Left lung (tissue), 10 donors: ENCODE results near the gene LPAR2. TPM values are rescaled to one million over a fixed set of nuclear protein-coding genes. Genes with fewer than 3 reads are reported as not detected.

Experiments used
- ATAC-seq: fragments of 200-7000 bp; cut with Tn5 transposase; one replicate; pipeline ENCODE4 v1.9.1; 2020; ENCODE audit warnings: moderate library complexity
- DNase-seq, 4 donors: peaks; one replicate each; pipeline ENCODE4 v3.0.0-alpha.2; 2013 to 2020
- H3K27ac ChIP-seq, 2 donors: fragments of 200-600 bp; sonication (generic) in 1 of 2; one replicate each; pipeline versions ENCODE4 v1.5.0 to v1.8.0; 2020 to 2021
- H3K27me3 ChIP-seq, 2 donors: fragments of 200-600 bp; sonication (generic) in 1 of 2; one replicate each; pipeline versions ENCODE4 v1.5.0 to v1.8.0; 2020 to 2021
- H3K36me3 ChIP-seq, 2 donors: fragments of 200-600 bp; sonication (generic) in 1 of 2; one replicate each; pipeline versions ENCODE4 v1.5.0 to v1.8.0; 2020 to 2021
- H3K4me1 ChIP-seq, 2 donors: fragments of 200-600 bp; one replicate each; pipeline ENCODE4 v1.8.0; 2021
- H3K4me3 ChIP-seq, 2 donors: fragments of 200-600 bp; sonication (generic) in 1 of 2; one replicate each; pipeline versions ENCODE4 v1.5.0 to v1.8.0; 2020 to 2021; ENCODE audit warnings: mild to moderate bottlenecking in 1 of 2
- H3K9me3 ChIP-seq, 2 donors: fragments of 200-600 bp; sonication (generic) in 1 of 2; one replicate each; pipeline versions ENCODE4 v1.5.0 to v1.8.0; 2020 to 2021
- CTCF ChIP-seq, 2 donors: fragments of 200-600 bp; sonication (generic) in 1 of 2; IDR thresholded peaks; one replicate each; pipeline versions ENCODE4 v1.5.0 to v1.8.0; 2021; ENCODE audit warnings: antibody characterized with exemption in 2 of 2
- intact Hi-C, 2 donors: fragments of 100-400 bp; cut with DNase I; formaldehyde crosslinking; loops; one replicate each; pipeline versions ENCODE4 v1.11.2 to v1.14.2; 2022
- polyA plus RNA-seq, 6 donors: library from polyadenylated mRNA; unstranded; fragments of 120-200 nt; gene quantifications; one replicate each; pipeline ENCODE4 v1.2.1, GENCODE V29; 2013; ENCODE audit not compliant: insufficient read length in 6 of 6
- total RNA-seq, 2 donors: library from RNA; stranded (reverse); fragmentation: NEBNext Ultra II Directional; extraction: Animal tissue kit (Norgen Biotek cat#: 25700); gene quantifications; one replicate each; pipeline ENCODE4 v1.2.1, GENCODE V29; 2021
- donor health status: DM: no; HTN: yes; CAD: no.
- donor health status: DM: no; HTN: no; CAD: no.

Gene LPAR2
- total and polyA plus RNA-seq, 8 donors, result 16.1 to 60.8 (median 41.6) TPM

GRCh38 chr19:19575411-19575810, 52.6 kb downstream of the LPAR2 start:
- no peaks in the 10 kb centered on the region for H3K9me3 ChIP-seq
- no peaks in the 10 kb centered on the region for H3K27me3 ChIP-seq
- intact Hi-C loops, result no loop called here
- ATAC-seq, result no peak
- DNase-seq, result no peak
- TF ChIP-seq CTCF (IDR thresholded peaks at IDR 0.05), result no peak
- H3K4me1 ChIP-seq, result no peaks in the 10 kb centered on the region
- H3K36me3 ChIP-seq, result peaks cover 0 to 1% of the 10 kb centered on the region in 2 donors
- no peak overlapping the region for H3K4me3 ChIP-seq
- H3K27ac ChIP-seq, result no peak overlapping the region

Other genes starting within 250 kb of the LPAR2 start
- gene GATAD2A, start 222.5 kb downstream of the LPAR2 start, total RNA-seq, result 10 to 100 TPM; 66.3 to 97.3 TPM
- gene GATAD2A, start 222.5 kb downstream of the LPAR2 start, polyA plus RNA-seq, result 10 to 100 TPM; 39.3 to 61.1 (median 46.9) TPM
- gene TSSK6, start 112.7 kb downstream of the LPAR2 start, total RNA-seq, result 1 to 10 TPM; 1.3 to 1.4 TPM
- gene TSSK6, start 112.7 kb downstream of the LPAR2 start, polyA plus RNA-seq, result 1 to 10 TPM in 4 of 6 donors, under 1 TPM in 2; 0.67 to 1.4 (median 1.2) TPM
- gene NDUFA13, start 112.0 kb downstream of the LPAR2 start, total RNA-seq, result 100 to 1,000 TPM; 246 to 303 TPM
- gene NDUFA13, start 112.0 kb downstream of the LPAR2 start, polyA plus RNA-seq, result 100 to 1,000 TPM; 169 to 214 (median 208) TPM
- 1 to 10 TPM; 2.7 to 3.5 TPM for gene YJEFN3, start 99.3 kb downstream of the LPAR2 start, total RNA-seq
- gene YJEFN3, start 99.3 kb downstream of the LPAR2 start, polyA plus RNA-seq, result 10 to 100 TPM in 5 of 6 donors, 1 to 10 TPM in 1; 8.8 to 13.6 (median 12.3) TPM
- gene CILP2, start 90.0 kb downstream of the LPAR2 start, total RNA-seq, result 10 to 100 TPM in 1 of 2 donors, under 1 TPM in 1; 0.31 to 17.8 TPM
- gene CILP2, start 90.0 kb downstream of the LPAR2 start, polyA plus RNA-seq, result under 1 TPM; 0.14 to 0.51 (median 0.23) TPM
- 1 to 10 TPM; 1.8 to 3.4 TPM for gene PBX4, start 9.5 kb downstream of the LPAR2 start, total RNA-seq
- gene PBX4, start 9.5 kb downstream of the LPAR2 start, polyA plus RNA-seq, result 10 to 100 TPM; 14.0 to 22.0 (median 18.0) TPM
- gene GMIP, start 15.4 kb upstream of the LPAR2 start, total RNA-seq, result 10 to 100 TPM; 21.5 to 57.2 TPM
- gene GMIP, start 15.4 kb upstream of the LPAR2 start, polyA plus RNA-seq, result 10 to 100 TPM in 5 of 6 donors, 1 to 10 TPM in 1; 9.1 to 12.9 (median 10.7) TPM
- gene ATP13A1, start 35.5 kb upstream of the LPAR2 start, total RNA-seq, result 10 to 100 TPM; 51.2 to 74.8 TPM
- 10 to 100 TPM; 39.3 to 59.2 (median 43.3) TPM for gene ATP13A1, start 35.5 kb upstream of the LPAR2 start, polyA plus RNA-seq
- gene ZNF101, start 40.6 kb upstream of the LPAR2 start, total RNA-seq, result 10 to 100 TPM in 1 of 2 donors, 1 to 10 TPM in 1; 9.7 to 13.6 TPM
- gene ZNF101, start 40.6 kb upstream of the LPAR2 start, polyA plus RNA-seq, result 10 to 100 TPM; 11.6 to 17.5 (median 13.9) TPM
- gene ZNF14, start 104.9 kb upstream of the LPAR2 start, total RNA-seq, result 1 to 10 TPM; 4.7 to 4.8 TPM
- gene ZNF14, start 104.9 kb upstream of the LPAR2 start, polyA plus RNA-seq, result 10 to 100 TPM; 10.8 to 15.3 (median 13.2) TPM
- 10 to 100 TPM; 16.8 to 18.6 TPM for gene ZNF506, start 193.5 kb upstream of the LPAR2 start, total RNA-seq
- gene ZNF506, start 193.5 kb upstream of the LPAR2 start, polyA plus RNA-seq, result 10 to 100 TPM; 33.7 to 45.0 (median 42.2) TPM
- gene ZNF253, start 237.7 kb upstream of the LPAR2 start, total RNA-seq, result 10 to 100 TPM in 1 of 2 donors, 1 to 10 TPM in 1; 9.1 to 11.4 TPM
- gene ZNF253, start 237.7 kb upstream of the LPAR2 start, polyA plus RNA-seq, result 10 to 100 TPM; 27.6 to 36.8 (median 33.9) TPM